Ishikawa (cell line): Measurements from ENCODE around the gene SBF2.

Experiments used
- CEBPB ChIP-seq: IDR thresholded peaks from 2 replicates; pipeline ENCODE4 v1.6.1; 2012
- CREB1 ChIP-seq: IDR thresholded peaks from 2 replicates; pipeline ENCODE4 v1.6.1; 2012; ENCODE audit warnings: low read depth
- EGR1 ChIP-seq: IDR thresholded peaks from 2 replicates; pipeline ENCODE4 v1.6.1; 2012
- EP300 ChIP-seq: IDR thresholded peaks from 2 replicates; pipeline ENCODE4 v1.6.1; 2012; ENCODE audit warnings: borderline replicate concordance
- FOXM1 ChIP-seq: IDR thresholded peaks from 2 replicates; pipeline ENCODE4 v1.6.1; 2012; ENCODE audit warnings: low read depth, borderline replicate concordance
- MAX ChIP-seq: IDR thresholded peaks from 2 replicates; pipeline ENCODE4 v1.6.1; 2012
- NFIC ChIP-seq: IDR thresholded peaks from 2 replicates; pipeline ENCODE4 v1.6.1; 2012
- RAD21 ChIP-seq: IDR thresholded peaks from 2 replicates; pipeline ENCODE4 v1.6.1; 2012; ENCODE audit warnings: low read depth
- REST ChIP-seq: IDR thresholded peaks from 2 replicates; pipeline ENCODE4 v1.6.1; 2012; ENCODE audit warnings: low read depth, mild to moderate bottlenecking
- TAF1 ChIP-seq: IDR thresholded peaks from 2 replicates; pipeline ENCODE4 v1.6.1; 2012; ENCODE audit warnings: low read depth, mild to moderate bottlenecking
- TCF12 ChIP-seq: IDR thresholded peaks from 2 replicates; pipeline ENCODE4 v1.6.1; 2012; ENCODE audit warnings: low read depth
- TEAD4 ChIP-seq: IDR thresholded peaks from 2 replicates; pipeline ENCODE4 v1.6.1; 2012
- USF1 ChIP-seq: IDR thresholded peaks from 2 replicates; pipeline ENCODE4 v1.6.1; 2012
- YY1 ChIP-seq: IDR thresholded peaks from 2 replicates; pipeline ENCODE4 v1.6.1; 2012; ENCODE audit warnings: low read depth
- ZBTB7A ChIP-seq: IDR thresholded peaks from 2 replicates; pipeline ENCODE4 v1.6.1; 2012; ENCODE audit warnings: low read depth

Gene SBF2

GRCh38 chr11:10107497-10107896 is 186.5 kb downstream of the SBF2 start:
- TF ChIP-seq USF1 (no peak), NFIC (no peak), YY1 (no peak), ZBTB7A (no peak), RAD21 (no peak), TCF12 (no peak), FOXM1 (no peak), TEAD4 (no peak), MAX (no peak), CEBPB (no peak), EGR1 (no peak), REST (no peak), TAF1 (no peak), EP300 (no peak), CREB1 (no peak)

GRCh38 chr11:10097615-10098014 is 196.4 kb downstream of the SBF2 start:
- TF ChIP-seq FOXM1 (no peak), TAF1 (no peak), RAD21 (no peak), TCF12 (no peak), USF1 (no peak), TEAD4 (no peak), EGR1 (no peak), REST (no peak), YY1 (no peak), CEBPB (no peak)

GRCh38 chr11:10096987-10097386 is 197.0 kb downstream of the SBF2 start:
- no peak for TF ChIP-seq REST
- no peak for TF ChIP-seq ZBTB7A
- no peak for TF ChIP-seq USF1
- no peak for TF ChIP-seq TCF12
- no peak for TF ChIP-seq CREB1
- no peak for TF ChIP-seq EP300
- TF ChIP-seq FOXM1: no peak
- TF ChIP-seq NFIC: no peak
- TF ChIP-seq CEBPB: no peak
- no peak for TF ChIP-seq MAX
- TF ChIP-seq YY1: no peak
- TF ChIP-seq TAF1: no peak
- no peak for TF ChIP-seq TEAD4
- TF ChIP-seq RAD21: no peak

- TF ChIP-seq NFIC (no peak), FOXM1 (no peak), MAX (no peak), CREB1 (no peak), TAF1 (no peak), USF1 (no peak), ZBTB7A (no peak), TEAD4 (no peak), YY1 (no peak), REST (no peak), EGR1 (no peak), RAD21 (no peak), EP300 (no peak), TCF12 (no peak), CEBPB (no peak)
Measured at GRCh38 chr11:10095412-10096208, 198.4 kb downstream of the SBF2 start.
